HepG2 (cell line): Measurements from ENCODE around the gene PROCR. TPM values are rescaled to one million over a fixed set of nuclear protein-coding genes. Genes with fewer than 3 reads are reported as not detected.

Experiments
- AKAP8 ChIP-seq: sonication (generic); formaldehyde crosslinking; IDR thresholded peaks from 2 replicates; pipeline ENCODE4 v1.5.1; 2020; ENCODE audit warnings: mild to moderate bottlenecking, missing genetic modification reagents
- CERS6 ChIP-seq: sonication (generic); formaldehyde crosslinking; IDR thresholded peaks from 2 replicates; pipeline ENCODE4 v1.5.0; 2020; ENCODE audit warnings: missing genetic modification reagents
- MED8 ChIP-seq: sonication (generic); formaldehyde crosslinking; IDR thresholded peaks from 2 replicates; pipeline ENCODE4 v1.8.1; 2023; ENCODE audit warnings: mild to moderate bottlenecking, missing genetic modification reagents; ENCODE audit not compliant: insufficient replicate concordance
- RCOR2 ChIP-seq: IDR thresholded peaks from 2 replicates; pipeline ENCODE4 v1.6.1; 2016; ENCODE audit warnings: missing biosample characterization, missing genetic modification reagents
- REL ChIP-seq: sonication (generic); formaldehyde crosslinking; conservative IDR thresholded peaks from 2 replicates; pipeline ENCODE4 v1.8.0; 2022; ENCODE audit warnings: mild to moderate bottlenecking, missing genetic modification reagents, moderate library complexity
- RORA ChIP-seq: sonication (generic); formaldehyde crosslinking; IDR thresholded peaks from 2 replicates; pipeline ENCODE4 v1.5.0; 2020; ENCODE audit warnings: mild to moderate bottlenecking, missing genetic modification reagents, moderate library complexity
- RXRA ChIP-seq: sonication (generic); formaldehyde crosslinking; IDR thresholded peaks from 2 replicates; pipeline ENCODE4 v1.5.1; 2020; ENCODE audit warnings: missing genetic modification reagents
- SMYD3 ChIP-seq: sonication (generic); formaldehyde crosslinking; IDR thresholded peaks from 2 replicates; pipeline ENCODE4 v1.8.1; 2023; ENCODE audit warnings: mild to moderate bottlenecking, missing genetic modification reagents
- SNAPC5 ChIP-seq: sonication (generic); formaldehyde crosslinking; IDR thresholded peaks from 2 replicates; pipeline ENCODE4 v1.8.1; 2023; ENCODE audit warnings: mild to moderate bottlenecking, missing genetic modification reagents, borderline replicate concordance
- SRY ChIP-seq: sonication (generic); formaldehyde crosslinking; IDR thresholded peaks from 2 replicates; pipeline ENCODE4 v1.8.0; 2022; ENCODE audit warnings: mild to moderate bottlenecking, missing genetic modification reagents
- TAF1 ChIP-seq: sonication (generic); formaldehyde crosslinking; IDR thresholded peaks from 2 replicates; pipeline ENCODE4 v1.4.0; 2020; ENCODE audit warnings: missing genetic modification reagents
- TBX2 ChIP-seq: sonication (generic); formaldehyde crosslinking; IDR thresholded peaks from 2 replicates; pipeline ENCODE4 v1.5.0; 2020; ENCODE audit warnings: missing genetic modification reagents, mild to moderate bottlenecking, borderline replicate concordance
- TFDP2 ChIP-seq: sonication (generic); formaldehyde crosslinking; IDR thresholded peaks from 2 replicates; pipeline ENCODE4 v1.4.0; 2020; ENCODE audit warnings: missing genetic modification reagents
- ZBTB33 ChIP-seq: sonication (generic); formaldehyde crosslinking; IDR thresholded peaks from 2 replicates; pipeline ENCODE4 v1.4.0; 2020; ENCODE audit warnings: missing genetic modification reagents
- ZFP1 ChIP-seq: IDR thresholded peaks from 2 replicates; pipeline ENCODE4 v1.6.1; 2016
- ZNF263 ChIP-seq: sonication (generic); formaldehyde crosslinking; IDR thresholded peaks from 2 replicates; pipeline ENCODE4 v1.4.0; 2020; ENCODE audit warnings: missing genetic modification reagents
- ZNF354B ChIP-seq: sonication (generic); formaldehyde crosslinking; IDR thresholded peaks from 2 replicates; pipeline ENCODE4 v1.8.0; 2022; ENCODE audit warnings: mild to moderate bottlenecking, missing genetic modification reagents
- ZNF484 ChIP-seq: sonication (generic); formaldehyde crosslinking; IDR thresholded peaks from 2 replicates; pipeline ENCODE4 v1.5.1; 2020; ENCODE audit warnings: mild to moderate bottlenecking, low read depth, missing genetic modification reagents, borderline replicate concordance
- ZNF569 ChIP-seq: sonication (generic); formaldehyde crosslinking; IDR thresholded peaks from 2 replicates; pipeline ENCODE4 v1.5.0; 2020; ENCODE audit warnings: mild to moderate bottlenecking, missing genetic modification reagents, moderate library complexity, borderline replicate concordance
- ZNF607 ChIP-seq: sonication (generic); formaldehyde crosslinking; IDR thresholded peaks from 2 replicates; pipeline ENCODE4 v1.5.1; 2020; ENCODE audit warnings: missing genetic modification reagents, mild to moderate bottlenecking, borderline replicate concordance
- polyA plus RNA-seq, 8 experiments: library from polyadenylated mRNA; depleted of rRNA in 3 of 8; stranded (reverse) in 7 of 8; unstranded in 1 of 8; fragments of >200 nt; fragmentation: Illumina TruSeq in 4 of 8; extraction: Trizol in 4 of 8; gene quantifications; 2 replicates each; pipeline versions ENCODE4 v1.2.1 to v1.2.3, GENCODE V29; 2011 to 2016; ENCODE audit warnings: low read depth in 4 of 8, missing spikeins in 1 of 8, mixed read lengths in 1 of 8; ENCODE audit not compliant: insufficient read depth in 1 of 8
- total RNA-seq, 5 experiments: library from RNA; depleted of rRNA; stranded (reverse); fragments of >200 nt; fragmentation: Illumina TruSeq; extraction: Trizol; gene quantifications; 2 replicates each; pipeline ENCODE4 v1.2.3, GENCODE V29; 2016; ENCODE audit warnings: low read depth in 1 of 5
- TF ChIP-seq, protein P1 (sequence below): sonication (generic); formaldehyde crosslinking; IDR thresholded peaks from 2 replicates; pipeline ENCODE4 v1.5.1; 2020; ENCODE audit warnings: missing genetic modification reagents, mild to moderate bottlenecking, borderline replicate concordance
- TF ChIP-seq, protein P2 (sequence below): sonication (generic); formaldehyde crosslinking; conservative IDR thresholded peaks from 2 replicates; pipeline ENCODE4 v1.8.0; 2022; ENCODE audit warnings: low read depth, missing genetic modification reagents

Gene PROCR
- total and polyA plus RNA-seq, 2 of the 13 experiments (the other 11 are each of a cell fraction or from before 2014, with no cell fraction given), result 1.4 to 1.7 TPM

DNA sequence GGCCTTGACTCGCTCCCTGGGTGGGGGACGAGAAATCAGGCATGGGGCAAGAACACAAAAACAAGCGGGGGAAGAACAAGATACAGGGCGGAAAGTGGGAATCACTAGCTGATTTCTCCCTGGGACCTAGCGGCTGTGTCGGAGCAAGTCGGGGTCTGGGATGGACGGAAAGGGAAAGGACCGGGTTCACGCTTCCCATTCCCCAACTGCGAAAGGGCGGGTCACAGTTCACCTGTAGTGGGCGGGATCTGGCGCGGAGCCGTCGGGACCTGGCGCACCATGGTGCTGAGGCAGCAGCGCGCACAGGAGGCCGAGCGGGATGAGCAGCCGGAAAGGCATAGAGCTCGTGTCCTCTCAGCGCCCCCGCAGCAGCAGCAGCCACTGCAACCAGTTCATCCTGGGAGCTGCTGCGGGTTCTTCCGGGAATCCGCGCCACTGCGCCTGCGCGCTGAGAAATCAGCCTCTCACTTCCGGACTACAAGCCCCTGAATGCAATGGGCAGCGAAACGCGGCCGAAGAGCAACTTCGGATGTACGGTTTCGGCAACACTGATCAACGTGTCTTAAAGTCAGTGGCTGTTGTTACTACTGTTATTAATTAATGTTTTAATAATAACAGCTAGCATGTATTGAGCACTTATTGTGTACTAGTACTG lies 24.8 kb upstream of the PROCR start, which contains the start of gene EDEM2 (continued):
- TF ChIP-seq ZBTB33 (CRISPR knock-in tag), result peak; percentile 79
- TF ChIP-seq RCOR2 (CRISPR knock-in tag), result peak; percentile 51; the same call in 1 of the 2 replicates
- TF ChIP-seq, protein P1, sequence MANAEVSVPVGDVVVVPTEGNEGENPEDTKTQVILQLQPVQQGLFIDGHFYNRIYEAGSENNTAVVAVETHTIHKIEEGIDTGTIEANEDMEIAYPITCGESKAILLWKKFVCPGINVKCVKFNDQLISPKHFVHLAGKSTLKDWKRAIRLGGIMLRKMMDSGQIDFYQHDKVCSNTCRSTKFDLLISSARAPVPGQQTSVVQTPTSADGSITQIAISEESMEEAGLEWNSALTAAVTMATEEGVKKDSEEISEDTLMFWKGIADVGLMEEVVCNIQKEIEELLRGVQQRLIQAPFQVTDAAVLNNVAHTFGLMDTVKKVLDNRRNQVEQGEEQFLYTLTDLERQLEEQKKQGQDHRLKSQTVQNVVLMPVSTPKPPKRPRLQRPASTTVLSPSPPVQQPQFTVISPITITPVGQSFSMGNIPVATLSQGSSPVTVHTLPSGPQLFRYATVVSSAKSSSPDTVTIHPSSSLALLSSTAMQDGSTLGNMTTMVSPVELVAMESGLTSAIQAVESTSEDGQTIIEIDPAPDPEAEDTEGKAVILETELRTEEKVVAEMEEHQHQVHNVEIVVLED, result peak; percentile 90
- TF ChIP-seq CERS6, result no peak
- TF ChIP-seq RXRA, result peak; percentile 84
- no peak for TF ChIP-seq MED8 (CRISPR knock-in tag)
- TF ChIP-seq RORA, result no peak
- TF ChIP-seq SNAPC5 (CRISPR knock-in tag), result peak; percentile 69; the same call in 1 of the 2 replicates
- TF ChIP-seq TBX2 (CRISPR knock-in tag), result peak; percentile 75
- TF ChIP-seq TAF1 (CRISPR knock-in tag), result peak; percentile 89
- peak; percentile 91; the same call in 1 of the 2 replicates for TF ChIP-seq AKAP8 (CRISPR knock-in tag)
- peak; percentile 88; the same call in 1 of the 2 replicates for TF ChIP-seq SMYD3
- 0 out of 2 replicates have a peak, but pooled peaks have one; percentile 61 for TF ChIP-seq ZFP1 (CRISPR knock-in tag)
- peak; percentile 94 for TF ChIP-seq ZNF607 (CRISPR knock-in tag)
- TF ChIP-seq, protein P2, sequence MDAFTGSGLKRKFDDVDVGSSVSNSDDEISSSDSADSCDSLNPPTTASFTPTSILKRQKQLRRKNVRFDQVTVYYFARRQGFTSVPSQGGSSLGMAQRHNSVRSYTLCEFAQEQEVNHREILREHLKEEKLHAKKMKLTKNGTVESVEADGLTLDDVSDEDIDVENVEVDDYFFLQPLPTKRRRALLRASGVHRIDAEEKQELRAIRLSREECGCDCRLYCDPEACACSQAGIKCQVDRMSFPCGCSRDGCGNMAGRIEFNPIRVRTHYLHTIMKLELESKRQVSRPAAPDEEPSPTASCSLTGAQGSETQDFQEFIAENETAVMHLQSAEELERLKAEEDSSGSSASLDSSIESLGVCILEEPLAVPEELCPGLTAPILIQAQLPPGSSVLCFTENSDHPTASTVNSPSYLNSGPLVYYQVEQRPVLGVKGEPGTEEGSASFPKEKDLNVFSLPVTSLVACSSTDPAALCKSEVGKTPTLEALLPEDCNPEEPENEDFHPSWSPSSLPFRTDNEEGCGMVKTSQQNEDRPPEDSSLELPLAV (CRISPR knock-in tag), result no peak
- TF ChIP-seq SRY (CRISPR knock-in tag), result peak; percentile 90
- TF ChIP-seq ZNF263 (CRISPR knock-in tag), result peak; percentile 79
- peak; percentile 67; the same call in 1 of the 2 replicates for TF ChIP-seq TFDP2 (CRISPR knock-in tag)
- TF ChIP-seq ZNF484 (CRISPR knock-in tag), result no peak
- TF ChIP-seq REL (CRISPR knock-in tag), result no peak
- 0 out of 2 replicates have a peak, but pooled peaks have one; percentile 89 for TF ChIP-seq ZNF354B
- peak; percentile 90; the same call in 1 of the 2 replicates for TF ChIP-seq ZNF569 (CRISPR knock-in tag)
